HG03060 (cell line): ENCODE measurements around the gene THSD4.

ENCODE experiments used
- ATAC-seq: cut with Tn5 transposase; IDR thresholded peaks from one replicate; pipeline ENCODE4 v1.9.1; 2021; ENCODE audit warnings: low read depth, moderate number of reproducible peaks; ENCODE audit not compliant: unreplicated experiment

THSD4 gene

DNA sequence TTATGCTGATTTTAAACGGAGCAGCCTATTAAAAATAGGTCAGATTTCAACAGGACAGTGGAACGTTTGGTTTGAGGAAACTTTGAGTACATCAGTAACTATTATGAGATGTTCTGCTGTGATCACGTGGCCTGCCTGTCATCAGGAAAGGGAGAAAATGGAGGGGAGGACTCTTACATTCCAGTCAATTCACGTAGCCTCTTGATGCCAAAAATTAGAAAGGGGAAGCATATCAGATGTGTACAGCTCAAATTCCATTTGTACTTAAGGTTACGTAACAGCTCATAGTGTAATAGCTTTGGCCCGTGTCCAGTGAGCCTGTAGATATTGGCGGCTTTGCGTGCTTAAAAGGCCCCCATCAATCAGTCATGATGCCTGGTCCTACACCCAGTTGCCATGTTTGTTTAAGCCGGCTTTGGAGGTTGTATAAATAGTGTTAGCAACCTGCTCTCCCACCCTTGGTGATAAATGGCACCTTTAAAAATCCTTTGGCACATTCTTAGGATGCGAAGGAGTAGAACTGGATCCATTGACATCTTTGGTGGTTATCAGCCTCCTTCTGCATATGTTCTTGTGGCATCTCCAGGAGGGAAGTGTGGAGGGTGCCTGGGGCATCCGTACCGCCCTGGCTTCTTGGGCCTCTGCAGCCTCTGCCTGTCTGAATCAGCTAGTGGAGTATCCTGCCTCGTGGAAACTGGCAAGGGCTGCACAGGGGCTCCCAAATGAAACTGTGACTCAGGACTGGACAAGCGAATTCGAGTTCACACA, 163.9 kb downstream of the THSD4 start:
- ATAC-seq: no peak

DNA sequence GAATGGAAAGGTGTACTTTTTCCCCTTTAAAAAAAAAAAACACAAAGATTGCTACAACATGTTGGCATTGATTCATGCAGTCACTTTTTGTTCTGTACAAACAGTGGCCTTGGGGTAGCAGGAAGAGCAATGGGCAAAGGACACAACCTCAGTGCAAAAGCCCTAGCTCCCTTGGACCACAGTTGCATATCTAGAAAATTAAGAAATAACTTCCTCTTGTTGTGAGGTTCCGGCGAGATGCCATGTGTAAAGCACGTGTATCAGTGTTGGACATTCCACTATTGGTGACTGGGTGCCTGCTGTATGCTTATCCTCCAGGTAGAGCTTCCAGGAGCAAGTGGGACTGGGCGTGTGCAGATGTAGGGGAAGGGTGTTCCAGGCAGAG, 164.5 kb downstream of the THSD4 start:
- ATAC-seq: no peak

DNA sequence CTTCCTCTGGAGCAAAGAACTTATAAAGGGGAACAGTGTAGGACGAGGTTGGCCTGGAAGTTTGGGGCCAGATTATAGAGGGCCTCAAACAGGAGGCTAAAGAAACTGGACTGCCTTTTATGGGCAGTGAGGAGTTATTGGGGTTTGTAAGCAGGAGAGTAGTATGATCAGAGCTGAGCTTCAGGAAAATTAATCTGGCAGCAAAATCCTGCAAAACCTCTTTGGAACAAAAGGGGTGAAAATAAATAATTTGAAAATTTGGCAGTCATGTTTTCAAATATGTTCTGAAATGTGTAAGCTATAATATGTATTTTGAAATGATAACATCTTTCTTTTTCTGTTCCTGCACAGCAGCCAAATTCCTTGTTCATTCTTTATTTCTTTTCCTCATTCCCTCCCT, 164.9 kb downstream of the THSD4 start:
- no peak for ATAC-seq

DNA sequence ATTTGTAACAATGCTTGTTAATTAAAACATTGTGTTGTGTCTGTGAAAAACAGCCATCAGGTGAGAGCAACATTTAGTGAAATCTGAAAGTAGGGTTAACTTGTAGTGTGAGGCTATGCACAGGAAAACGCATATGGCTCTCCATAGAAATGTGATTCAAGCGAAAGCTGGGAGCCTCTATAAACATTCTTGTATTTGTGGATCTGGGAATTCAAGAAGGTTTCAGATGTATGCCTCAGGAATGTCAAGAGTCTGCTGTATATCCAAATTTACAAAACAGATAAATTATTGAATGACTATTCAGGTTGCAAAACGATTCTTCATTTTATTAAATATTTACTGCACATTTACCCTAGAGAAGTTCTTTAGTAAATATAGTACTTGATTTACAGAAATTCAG, 166.0 kb downstream of the THSD4 start:
- no peak for ATAC-seq

DNA sequence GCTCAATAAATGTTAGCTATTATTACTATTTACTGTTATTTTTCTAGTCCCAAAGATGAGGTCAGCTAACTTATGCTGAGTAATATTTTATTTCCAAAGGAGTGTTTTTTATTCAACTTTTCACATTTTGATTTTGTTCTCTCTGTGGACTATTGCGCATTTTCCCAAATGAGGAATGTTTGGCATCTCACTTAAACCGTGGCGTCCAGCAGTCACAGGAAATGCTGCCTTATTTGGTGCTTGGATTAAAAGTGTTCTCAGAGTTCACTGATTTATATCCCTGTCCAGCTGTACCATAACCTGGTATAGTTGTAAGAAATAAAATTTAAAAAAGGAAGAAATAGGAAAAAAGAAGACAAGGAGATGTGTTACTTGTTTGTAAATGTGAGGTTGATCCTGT, 166.8 kb downstream of the THSD4 start:
- ATAC-seq: no peak

DNA sequence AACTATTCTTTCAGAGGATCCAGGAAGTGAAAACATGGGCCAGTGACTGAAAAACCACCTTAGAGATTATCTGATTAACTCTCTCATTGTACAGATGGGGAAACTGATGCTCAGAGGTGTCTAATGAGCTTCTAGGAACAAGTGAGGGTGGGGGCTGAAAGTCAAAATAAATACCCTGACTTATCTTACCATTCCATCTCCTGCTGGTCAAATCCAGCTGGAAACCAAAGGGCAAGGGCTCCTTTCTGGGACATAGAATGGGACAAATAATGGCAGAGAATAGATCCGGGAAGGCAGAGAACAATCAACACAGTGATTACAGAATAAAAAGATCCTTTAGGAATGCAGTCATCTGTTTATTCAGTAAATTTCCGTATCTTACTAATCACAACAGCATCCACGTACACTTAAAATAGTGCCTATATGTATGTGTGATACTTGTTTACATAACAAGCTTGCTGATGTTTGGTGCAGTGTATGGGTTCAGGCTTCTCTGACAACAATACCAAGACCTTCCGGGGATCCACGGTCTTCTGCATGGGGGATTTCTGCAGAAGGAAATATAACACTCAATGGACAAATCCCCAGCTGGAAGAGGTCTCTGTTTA, 173.2 kb downstream of the THSD4 start:
- ATAC-seq: no peak

DNA sequence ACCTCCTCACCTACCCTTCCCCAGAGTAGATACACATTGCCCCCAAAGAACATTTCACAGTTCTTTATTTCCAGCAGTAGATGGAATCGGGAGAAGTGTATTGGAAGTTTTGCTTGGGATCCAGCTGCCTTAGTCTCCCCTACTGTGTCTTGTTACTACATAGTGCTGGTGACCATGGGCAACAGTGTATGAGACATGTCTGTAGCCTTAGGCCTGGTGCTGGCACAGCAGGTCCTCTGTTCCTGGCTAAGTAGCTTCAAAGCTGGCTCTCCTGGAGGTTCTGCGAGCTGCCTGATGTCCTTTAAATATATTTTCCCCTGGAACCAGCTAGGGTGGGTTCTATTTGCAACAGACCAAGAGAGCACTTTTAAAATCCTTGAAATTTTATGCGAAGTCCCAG, 174.7 kb downstream of the THSD4 start:
- no peak for ATAC-seq

DNA sequence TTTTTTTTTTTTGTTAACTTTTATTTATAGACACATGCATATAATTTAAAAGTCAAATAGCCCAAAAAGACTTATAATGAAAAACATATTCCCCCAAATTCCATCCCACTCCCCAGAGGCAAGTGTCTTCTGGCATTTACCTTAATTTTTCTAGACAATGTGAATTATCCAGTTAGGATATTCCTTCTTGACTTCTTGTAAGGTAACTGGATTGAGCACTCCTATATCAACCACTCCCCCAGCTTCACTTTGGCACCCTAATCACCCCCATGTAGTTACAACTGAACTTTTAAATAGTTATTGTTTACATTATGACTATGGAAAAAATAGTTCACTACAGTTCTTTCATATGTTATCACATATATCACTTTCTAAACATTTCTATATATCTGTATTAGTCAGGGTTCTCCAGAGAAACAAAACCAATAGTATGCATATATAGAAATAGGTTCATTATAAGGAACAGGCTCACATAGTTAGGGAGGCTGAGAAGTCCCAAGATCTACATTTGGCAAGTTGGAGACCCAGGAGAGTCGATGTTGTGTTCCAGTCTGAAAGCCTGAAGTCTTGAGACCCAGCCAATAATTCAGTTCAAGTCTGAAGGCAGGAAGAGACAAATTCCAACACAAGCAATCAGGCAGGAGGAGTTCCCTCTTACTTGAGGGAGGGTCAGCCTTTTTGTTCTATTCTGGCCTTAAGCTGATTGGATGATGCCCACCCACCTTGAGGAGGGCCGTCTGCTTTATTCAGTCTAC, 175.8 kb downstream of the THSD4 start:
- ATAC-seq: no peak

DNA sequence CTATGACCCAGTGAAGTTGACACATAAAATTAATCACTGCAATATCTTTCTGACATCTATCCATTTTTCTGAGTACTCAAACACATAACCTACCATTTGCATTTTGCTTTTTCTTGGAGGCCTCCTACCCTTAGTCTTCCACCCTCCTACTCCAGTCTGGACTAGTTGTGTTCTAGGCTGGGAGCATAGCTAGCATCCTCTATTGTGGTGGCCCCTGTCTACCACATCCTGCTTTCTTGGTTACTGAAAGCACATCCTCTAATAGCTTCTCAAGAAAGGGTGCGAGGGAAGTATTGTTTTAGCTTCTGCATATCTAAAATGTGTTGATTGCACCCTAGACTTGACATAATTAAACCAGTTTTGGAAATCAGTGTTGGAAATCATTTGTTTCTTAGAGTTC, 176.5 kb downstream of the THSD4 start:
- no peak for ATAC-seq

DNA sequence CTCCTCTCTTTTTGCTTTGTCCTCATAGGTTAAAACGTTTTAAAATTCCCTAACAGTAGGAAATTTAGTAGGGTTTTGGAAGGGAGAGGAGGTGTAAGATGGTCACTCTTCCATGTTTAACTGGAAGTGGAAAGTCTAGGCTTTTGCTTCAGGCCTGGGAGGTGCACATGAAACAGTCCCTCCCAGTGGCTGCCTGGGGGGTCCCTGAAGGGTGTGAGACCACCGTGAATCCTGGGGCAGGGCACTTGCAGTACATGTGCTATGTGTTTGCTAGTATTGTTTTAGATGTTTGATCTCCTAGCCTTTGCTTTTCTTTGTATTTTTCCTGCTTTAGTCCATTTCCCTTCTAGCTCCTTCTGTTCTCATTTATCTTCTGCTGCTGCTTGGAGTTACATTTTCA, 178.5 kb downstream of the THSD4 start:
- ATAC-seq: no peak

DNA sequence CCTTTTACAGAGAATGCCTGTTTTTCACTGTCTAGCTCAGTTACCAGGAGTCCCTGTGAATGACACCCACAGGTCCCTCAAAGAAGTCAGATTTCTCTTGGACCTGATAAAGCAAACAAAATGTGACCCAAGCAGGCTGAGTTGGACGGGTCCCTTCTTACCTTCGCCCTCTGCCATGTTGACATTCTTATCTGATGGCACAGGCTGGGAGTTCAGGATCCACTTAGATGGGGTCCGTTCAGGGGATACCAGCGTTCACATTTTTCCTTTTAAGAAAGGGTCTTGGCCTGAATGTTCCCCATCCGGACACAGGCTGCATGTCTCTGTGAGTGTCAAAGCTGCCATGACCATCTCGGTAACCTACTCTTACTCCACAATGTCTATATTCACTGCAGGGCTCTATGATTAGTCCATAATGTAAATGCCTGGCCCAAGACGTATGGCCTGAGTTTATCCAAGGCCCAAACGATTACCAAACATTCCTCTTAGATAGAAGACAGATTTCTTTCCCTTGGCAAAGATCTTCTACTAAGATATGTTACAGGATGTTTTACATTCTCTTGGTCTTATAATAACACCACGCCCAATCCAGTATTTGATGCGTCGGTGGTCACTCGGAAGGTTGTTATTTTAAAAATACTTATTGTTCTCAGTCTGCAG, 179.1 kb downstream of the THSD4 start:
- no peak for ATAC-seq

DNA sequence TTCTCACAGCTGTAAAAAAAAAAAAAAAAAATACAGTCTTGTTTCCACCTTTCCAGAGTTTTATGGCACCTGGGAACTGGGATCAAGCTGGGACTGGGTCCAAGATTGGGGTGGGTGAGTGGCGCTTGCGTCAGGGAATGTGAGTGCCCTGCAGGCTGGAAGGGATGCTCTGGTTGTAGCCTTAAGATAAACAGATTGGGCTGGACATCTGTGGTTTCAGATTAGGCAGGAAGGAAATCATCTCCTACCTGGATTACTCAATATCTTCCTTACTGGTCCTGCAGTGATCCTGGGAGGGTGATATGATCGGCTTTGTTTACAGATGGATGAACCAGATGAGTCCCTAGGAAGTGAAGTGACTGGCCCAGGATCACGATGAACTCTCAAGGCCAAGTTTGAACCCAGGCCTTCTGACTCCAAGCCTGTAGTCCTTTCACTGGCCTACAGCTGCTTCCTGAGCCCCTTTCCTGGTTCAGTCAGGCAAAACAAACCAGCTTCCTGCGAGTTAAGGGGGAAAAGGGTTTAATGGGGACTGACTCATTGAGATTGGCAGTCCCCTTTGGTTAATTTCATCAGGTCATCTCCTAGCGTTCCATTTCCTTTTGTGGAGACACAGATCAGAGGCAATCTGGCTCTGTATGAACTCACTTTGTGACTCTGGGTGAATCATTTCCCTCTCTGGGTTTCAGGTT, 179.8 kb downstream of the THSD4 start:
- ATAC-seq: no peak

DNA sequence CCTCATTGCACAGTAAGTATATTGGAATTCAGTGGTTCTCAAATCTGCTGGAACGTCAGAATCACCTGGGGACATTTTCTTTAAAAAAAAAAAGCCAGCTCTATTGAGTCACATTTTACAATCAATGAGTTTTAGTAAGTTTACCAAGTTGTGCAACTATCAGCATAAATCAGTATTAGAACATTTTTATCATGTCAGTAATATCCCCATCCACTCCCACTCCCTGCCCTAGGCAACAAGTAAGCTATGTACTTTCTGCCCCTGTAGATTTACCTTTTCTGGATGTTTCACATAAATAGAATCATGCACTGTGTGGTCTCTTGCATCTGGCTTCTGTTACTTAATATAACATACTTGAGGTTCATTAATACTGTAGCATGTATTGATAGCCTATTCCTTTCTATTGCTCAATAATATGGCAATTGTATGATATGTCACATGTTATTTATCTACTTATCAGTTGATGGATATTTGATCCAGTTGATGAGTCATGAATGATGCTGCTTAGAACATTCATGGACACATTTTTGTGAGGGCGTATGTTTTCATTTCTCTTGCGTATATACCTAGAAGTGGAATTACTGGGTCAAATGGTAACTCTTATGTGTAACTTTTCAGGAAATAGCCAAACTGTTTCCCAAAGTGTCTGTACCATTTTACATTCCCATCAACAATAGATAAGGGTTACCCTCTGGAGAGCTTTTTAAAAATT, 180.5 kb downstream of the THSD4 start:
- ATAC-seq: no peak

DNA sequence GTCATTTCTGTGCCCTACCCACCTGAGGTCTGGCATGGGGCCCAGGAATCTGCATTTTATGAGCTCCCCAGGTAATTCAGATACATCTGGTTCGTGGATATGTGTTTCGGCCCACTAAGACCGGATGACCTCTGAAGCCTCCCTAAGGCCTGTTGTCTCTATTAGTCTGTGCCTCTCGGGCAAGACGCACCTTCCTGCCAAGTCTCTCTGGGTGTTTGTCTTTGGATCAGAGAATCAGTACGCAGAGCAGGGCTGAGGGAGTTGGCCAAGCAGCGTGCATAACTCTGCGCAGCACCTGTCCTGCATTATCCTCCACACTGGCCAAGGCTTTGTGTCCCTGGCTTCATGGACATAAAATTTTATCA, 181.0 kb downstream of the THSD4 start:
- ATAC-seq: no peak

DNA sequence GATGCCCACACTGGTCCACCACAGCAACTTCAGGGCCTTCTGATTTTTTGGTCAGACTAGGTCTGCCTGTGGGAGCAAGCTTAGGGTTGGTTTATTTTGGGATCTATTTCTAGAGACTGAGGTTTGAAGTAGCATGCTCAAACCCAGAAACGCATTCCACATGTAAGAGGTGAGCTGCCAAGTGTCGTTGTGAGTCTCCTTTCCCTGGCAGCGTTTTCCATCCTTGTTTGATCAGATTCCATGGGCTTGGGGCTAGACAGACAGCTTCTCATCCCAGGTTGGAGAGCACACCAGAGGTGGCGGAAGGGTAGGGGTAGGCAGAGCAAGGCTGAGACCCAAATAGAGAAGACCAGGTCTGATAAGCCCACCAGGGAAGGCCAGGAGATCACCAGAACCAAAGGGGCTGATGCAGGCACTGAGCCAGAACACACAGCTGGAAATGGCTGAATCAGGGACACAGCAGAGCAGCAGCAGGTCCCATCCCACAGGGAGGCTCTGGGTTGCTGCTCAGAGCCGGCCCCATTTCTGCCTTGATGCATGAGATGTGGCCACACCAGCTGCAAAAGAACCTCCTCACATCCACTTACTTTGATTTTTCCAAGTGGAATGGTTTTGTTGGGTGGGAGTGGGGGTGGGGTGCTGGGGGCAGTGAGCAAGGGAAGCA, 186.8 kb downstream of the THSD4 start:
- no peak for ATAC-seq

DNA sequence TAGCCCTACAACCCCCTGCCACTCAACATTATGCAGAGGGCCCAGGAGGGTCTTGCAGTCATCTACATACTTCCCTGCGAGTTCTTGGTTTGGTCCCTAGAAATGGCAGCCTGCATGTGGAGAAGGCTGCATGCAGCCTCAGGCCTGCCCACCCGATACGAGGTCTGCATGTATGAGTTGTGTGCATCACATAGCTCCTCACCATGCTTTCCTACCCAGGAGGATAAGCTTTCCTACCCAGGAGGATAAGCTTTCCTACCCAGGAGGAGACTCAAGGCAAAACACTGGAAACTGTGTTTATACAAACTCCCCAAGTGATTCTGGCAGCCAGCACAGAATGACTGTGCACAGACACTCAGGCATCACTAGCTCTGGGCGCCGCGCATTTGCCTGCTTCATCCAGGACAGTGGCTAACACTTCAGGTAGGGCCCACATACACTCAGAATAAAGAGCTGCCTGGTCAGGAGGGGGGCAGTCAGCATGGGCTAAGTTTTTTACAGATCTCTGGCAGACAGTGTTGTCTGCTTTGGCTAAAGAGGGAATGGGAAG, 187.7 kb downstream of the THSD4 start:
- ATAC-seq: no peak

DNA sequence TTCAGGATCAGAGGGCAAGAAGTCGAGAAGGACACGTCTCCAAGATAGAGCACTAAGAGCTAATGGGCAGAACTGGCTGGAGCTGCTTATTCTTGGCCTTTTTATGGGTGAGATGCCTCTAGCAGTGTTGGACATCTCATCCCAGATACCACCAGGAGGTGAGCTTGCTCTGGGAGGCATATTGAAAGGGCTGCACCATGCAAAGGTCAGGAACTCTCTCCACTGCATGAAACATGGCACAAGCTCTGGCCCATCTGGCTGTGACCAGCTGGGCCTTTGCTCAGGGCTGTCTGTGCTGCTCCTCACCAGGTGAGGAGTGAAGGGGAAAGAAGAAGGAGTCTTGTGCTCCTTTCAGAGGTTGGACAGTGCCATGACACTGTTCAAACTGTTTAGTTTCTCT, 188.7 kb downstream of the THSD4 start:
- ATAC-seq: no peak

DNA sequence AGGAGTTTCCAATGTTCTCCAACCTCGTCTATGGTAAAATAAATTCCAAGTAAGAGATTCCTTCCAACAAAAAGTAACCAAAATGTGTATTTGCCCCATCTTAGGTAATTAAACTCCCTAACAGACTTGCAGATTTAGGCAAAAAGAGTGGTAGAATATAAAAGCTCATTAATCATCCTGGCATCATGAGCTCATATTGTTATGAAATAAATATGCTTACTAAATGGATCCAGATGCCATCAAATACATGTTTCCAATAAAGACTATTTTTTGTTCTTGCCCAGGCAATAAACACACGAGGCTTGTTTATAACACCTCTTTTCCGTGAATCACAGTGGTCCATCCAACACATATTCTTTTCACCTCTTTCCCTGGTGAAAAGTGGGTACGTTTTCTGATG, 189.4 kb downstream of the THSD4 start:
- no peak for ATAC-seq

DNA sequence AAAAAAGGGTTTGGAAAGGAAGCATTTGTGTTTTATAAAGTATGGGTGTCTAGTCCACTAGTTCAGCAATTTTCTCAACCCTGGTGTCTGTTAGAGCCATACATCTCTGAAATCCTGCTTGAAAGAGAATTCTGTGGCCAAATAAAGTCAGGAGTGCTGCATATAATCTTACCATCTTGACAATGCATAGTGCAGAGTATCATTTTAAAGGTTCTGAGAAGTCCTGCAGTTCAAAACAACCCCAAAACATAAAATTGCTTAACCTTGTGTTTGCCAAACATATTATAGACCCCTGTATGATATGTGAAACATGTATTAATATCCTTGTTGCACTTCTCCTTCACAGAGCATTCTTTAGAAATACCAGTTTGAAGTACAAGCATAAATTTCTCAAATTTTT, 191.3 kb downstream of the THSD4 start:
- no peak for ATAC-seq
